PC-3 (cell line): ENCODE data around the gene PHKG1.
"Not testable (repeated sequence)": the region's sequence is repeated elsewhere in the genome, so short reads cannot be mapped to it uniquely, and the experiment has no call there.

Source experiments
- CTCF ChIP-seq: fragments of 300-600 bp; sonication (generic); conservative IDR thresholded peaks from 2 replicates; pipeline ENCODE4 v1.5.1; 2017; ENCODE audit warnings: antibody characterized with exemption, low read depth, mild to moderate bottlenecking, low read length
- EZH2 ChIP-seq: fragments of 300-600 bp; sonication (generic); IDR thresholded peaks from one replicate; pipeline ENCODE4 v1.6.1; 2017; ENCODE audit warnings: antibody characterized with exemption, mild to moderate bottlenecking, low read length; ENCODE audit not compliant: unreplicated experiment

- not testable (repeated sequence) for TF ChIP-seq CTCF, EZH2
Observed at GRCh38 chr7:56048763-56049162, 44.0 kb downstream of the PHKG1 start.
